Lung (tissue), 12 donors: ENCODE results near the gene AIFM3. TPM values are rescaled to one million over a fixed set of nuclear protein-coding genes. Genes with fewer than 3 reads are reported as not detected.
A peak's percentile ranks its signal among the peaks of the same experiment; 100 is the strongest.
"Not testable (repeated sequence)": the region's sequence is repeated elsewhere in the genome, so short reads cannot be mapped to it uniquely, and the experiment has no call there.

Source experiments
- ATAC-seq: fragments of 200-7000 bp; cut with Tn5 transposase; one replicate; pipeline ENCODE4 v1.9.1; 2020; ENCODE audit warnings: moderate number of reproducible peaks; ENCODE audit not compliant: insufficient read depth, low FRiP score
- DNase-seq, 3 donors: peaks; one replicate each; pipeline ENCODE4 v3.0.0-alpha.2; 2013 to 2017
- H3K27ac ChIP-seq, 2 donors: one replicate each; pipeline ENCODE4 v1.5.1; 2013; ENCODE audit warnings: mild to moderate bottlenecking in 2 of 2, moderate library complexity in 2 of 2, control low read depth in 1 of 2, inconsistent platforms in 1 of 2, low read depth in 1 of 2, low read length in 1 of 2
- H3K27me3 ChIP-seq, 3 donors: one replicate each; pipeline ENCODE4 v1.5.1; 2013; ENCODE audit warnings: low read length in 2 of 3; ENCODE audit not compliant: control insufficient read depth in 3 of 3, insufficient read depth in 3 of 3
- H3K36me3 ChIP-seq, 4 donors: one replicate each; pipeline ENCODE4 v1.5.1; 2013; ENCODE audit warnings: low read length in 4 of 4, mild to moderate bottlenecking in 1 of 4, moderate library complexity in 1 of 4; ENCODE audit not compliant: control insufficient read depth in 4 of 4, insufficient read depth in 4 of 4
- H3K4me1 ChIP-seq, 5 donors: one replicate each; pipeline ENCODE4 v1.5.1; 2013; ENCODE audit warnings: low read length in 5 of 5, mild to moderate bottlenecking in 2 of 5, moderate library complexity in 1 of 5; ENCODE audit not compliant: control insufficient read depth in 5 of 5, insufficient read depth in 5 of 5
- H3K4me3 ChIP-seq: one replicate; pipeline ENCODE4 v1.5.1; 2013; ENCODE audit warnings: mild to moderate bottlenecking, control low read depth, moderate library complexity
- H3K9ac ChIP-seq, 2 donors: one replicate each; pipeline ENCODE4 v1.5.1; 2013; ENCODE audit warnings: low read length in 2 of 2, control low read depth in 1 of 2; ENCODE audit not compliant: insufficient read depth in 1 of 2
- H3K9me3 ChIP-seq, 4 donors: one replicate each; pipeline ENCODE4 v1.5.1; 2013; ENCODE audit warnings: low read length in 3 of 4, mild to moderate bottlenecking in 1 of 4, moderate library complexity in 1 of 4; ENCODE audit not compliant: control insufficient read depth in 4 of 4, insufficient read depth in 3 of 4
- CTCF ChIP-seq: IDR thresholded peaks from 2 replicates; pipeline ENCODE4 v1.5.1; 2012; ENCODE audit warnings: mild to moderate bottlenecking; ENCODE audit errors: control extremely low read depth, extremely low read depth
- WGBS, 2 donors: extraction: QIAGEN DNeasy Blood & Tissue Kit; methylation state at CpG; one replicate each; pipeline ENCODE4 v1.1.7; 2013; 5-methylcytosine and 5-hydroxymethylcytosine counted together
- polyA plus RNA-seq, 2 donors: library from polyadenylated mRNA; stranded (reverse); fragments of 200-250 nt; gene quantifications; one replicate each; pipeline ENCODE4 v1.2.1, GENCODE V29; 2013
- total RNA-seq, 2 donors: library from RNA; depleted of rRNA in 1 of 2; stranded (reverse); fragments of >200 nt in 1 of 2; gene quantifications; one replicate each; pipeline ENCODE4 v1.2.1, GENCODE V29; 2014 to 2021
- donor health status: control.
- donor health status: control.
- donor health status: Bipolar disorder and iron deficiency.
- donor health status: healthy.
- donor health status: DM: yes; HTN: yes; CAD: no.

The AIFM3 gene
- total and polyA plus RNA-seq, 4 donors: 0.48 to 7.5 (median 4.8) TPM

GRCh38 chr22:21003782-21004181 is 36.7 kb downstream of the AIFM3 start:
- Histone ChIP-seq H3K4me1 (peaks cover 5 to 30% (median 13%) of the 10 kb centered on the region in 5 donors), H3K27ac (peak overlapping the region in 1 of 2 donors; percentile 3), H3K4me3 (no peak overlapping the region), H3K9ac (no peak overlapping the region), H3K36me3 (peaks cover 0 to 16% (median 3%) of the 10 kb centered on the region in 4 donors), H3K9me3 (no peaks in the 10 kb centered on the region), H3K27me3 (no peaks in the 10 kb centered on the region)
- no peak for ATAC-seq
- WGBS, 2 donors: 89 to 92% methylated on average over 4 of the region's 4 CpGs
- DNase-seq: no peak
- no peak for TF ChIP-seq CTCF

- 87 to 92% methylated on average over 13 of the region's 13 CpGs for WGBS, 2 donors
- not testable (repeated sequence) for H3K27me3 ChIP-seq, H3K4me3 ChIP-seq, H3K9ac ChIP-seq, H3K36me3 ChIP-seq, H3K27ac ChIP-seq, DNase-seq, H3K9me3 ChIP-seq, ATAC-seq
- H3K4me1 ChIP-seq: peaks cover 0 to 14% (median 0%) of the 10 kb centered on the region in 5 donors
These were observed 42.2 kb downstream of the AIFM3 start for GRCh38 chr22:21009208-21009607.

- H3K36me3 ChIP-seq: peaks cover 0 to 3% (median 0%) of the 10 kb centered on the region in 4 donors
- H3K4me1 ChIP-seq: peaks cover 0 to 20% (median 4%) of the 10 kb centered on the region in 5 donors
- WGBS, 2 donors: 60 to 69% methylated on average over 10 of the region's 10 CpGs
- no peak for TF ChIP-seq CTCF
- H3K9me3 ChIP-seq: no peaks in the 10 kb centered on the region
- H3K27ac ChIP-seq: no peak overlapping the region
- ATAC-seq (no peak), DNase-seq (peak; percentile 63 to 78 (median 70))
- no peak overlapping the region for H3K4me3 ChIP-seq
- H3K9ac ChIP-seq: no peak overlapping the region
- H3K27me3 ChIP-seq: no peaks in the 10 kb centered on the region
These were observed 42.8 kb downstream of the AIFM3 start for GRCh38 chr22:21009638-21010425.

GRCh38 chr22:21010426-21011113 is 43.5 kb downstream of the AIFM3 start:
- DNase-seq (no peak), ATAC-seq (no peak)
- H3K27me3 ChIP-seq: no peaks in the 10 kb centered on the region
- H3K27ac ChIP-seq: no peak overlapping the region
- H3K36me3 ChIP-seq: peaks cover 0 to 3% (median 0%) of the 10 kb centered on the region in 4 donors
- peaks cover 0 to 27% (median 9%) of the 10 kb centered on the region in 5 donors for H3K4me1 ChIP-seq
- no peaks in the 10 kb centered on the region for H3K9me3 ChIP-seq
- H3K4me3 ChIP-seq: no peak overlapping the region
- 90% methylated on average over 3 of the region's 3 CpGs for WGBS, 2 donors
- TF ChIP-seq CTCF: no peak
- H3K9ac ChIP-seq: no peak overlapping the region
